ENCODE measurements around the gene SLC9A8. TPM values are rescaled to one million over a fixed set of nuclear protein-coding genes. Genes with fewer than 3 reads are reported as not detected.

The SLC9A8 gene
- total and polyA plus RNA-seq, 4 donors: 7.8 to 21.1 (median 14.4) TPM

GRCh38 chr20:49797344-49797615 is 15.3 kb upstream of the SLC9A8 start:
- Histone ChIP-seq H3K4me1 (ENCODE audit: control insufficient read depth in 5 of 5, insufficient read depth in 5 of 5, low read length in 5 of 5) (peaks cover 0 to 2% (median 0%) of the 10 kb centered on the region in 5 donors), H3K27me3 (ENCODE audit: control insufficient read depth in 3 of 3, insufficient read depth in 3 of 3, low read length in 2 of 3) (no peaks in the 10 kb centered on the region), H3K27ac (ENCODE audit: low read depth in 1 of 2, low read length in 1 of 2) (no peak overlapping the region), H3K4me3 (no peak overlapping the region), H3K9me3 (ENCODE audit: control insufficient read depth in 4 of 4, insufficient read depth in 3 of 4, low read length in 3 of 4) (no peaks in the 10 kb centered on the region), H3K9ac (ENCODE audit: insufficient read depth in 1 of 2, low read length in 2 of 2) (no peak overlapping the region), H3K36me3 (ENCODE audit: control insufficient read depth in 4 of 4, insufficient read depth in 4 of 4, low read length in 4 of 4) (no peaks in the 10 kb centered on the region)
- TF ChIP-seq CTCF (IDR thresholded peaks at IDR 0.05; ENCODE audit: control extremely low read depth, extremely low read depth): no peak
- no peak for DNase-seq
- ATAC-seq (ENCODE audit: insufficient read depth, low FRiP score): no peak
- WGBS, 2 donors: 83 to 84% methylated on average over 6 of the region's 6 CpGs

GRCh38 chr20:49798718-49799117 is 13.9 kb upstream of the SLC9A8 start:
- 84 to 88% methylated on average over 4 of the region's 4 CpGs for WGBS, 2 donors
- no peak for TF ChIP-seq CTCF (IDR thresholded peaks at IDR 0.05; ENCODE audit: control extremely low read depth, extremely low read depth)
- no peak overlapping the region for H3K9ac ChIP-seq (ENCODE audit: insufficient read depth in 1 of 2, low read length in 2 of 2)
- H3K9me3 ChIP-seq (ENCODE audit: control insufficient read depth in 4 of 4, insufficient read depth in 3 of 4, low read length in 3 of 4): no peaks in the 10 kb centered on the region
- no peaks in the 10 kb centered on the region for H3K36me3 ChIP-seq (ENCODE audit: control insufficient read depth in 4 of 4, insufficient read depth in 4 of 4, low read length in 4 of 4)
- peaks cover 0 to 2% (median 0%) of the 10 kb centered on the region in 5 donors for H3K4me1 ChIP-seq (ENCODE audit: control insufficient read depth in 5 of 5, insufficient read depth in 5 of 5, low read length in 5 of 5)
- H3K27ac ChIP-seq (ENCODE audit: low read depth in 1 of 2, low read length in 1 of 2): no peak overlapping the region
- H3K27me3 ChIP-seq (ENCODE audit: control insufficient read depth in 3 of 3, insufficient read depth in 3 of 3, low read length in 2 of 3): no peaks in the 10 kb centered on the region
- DNase-seq: no peak
- H3K4me3 ChIP-seq: no peak overlapping the region
- ATAC-seq (ENCODE audit: insufficient read depth, low FRiP score): no peak

DNA sequence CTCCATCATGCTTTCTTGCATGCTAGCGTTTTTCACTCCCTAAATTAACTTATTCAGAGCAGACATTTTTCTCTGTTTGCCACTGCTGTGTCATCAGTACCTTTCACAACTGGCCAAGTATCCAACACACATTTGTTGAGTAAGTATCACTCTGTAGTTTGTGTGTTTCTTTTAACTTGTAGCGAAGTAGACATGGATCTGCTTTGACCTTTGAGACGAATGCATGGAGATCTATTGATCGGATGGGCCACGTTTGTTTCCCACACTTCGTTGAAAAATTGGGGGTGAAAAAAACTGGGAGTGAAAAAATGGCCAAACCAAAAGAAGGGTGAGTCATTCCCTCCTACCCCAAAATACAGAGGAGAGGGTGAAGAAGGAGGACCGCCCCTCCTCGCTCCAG is 12.9 kb upstream of the SLC9A8 start:
- WGBS, 2 donors: 85 to 89% methylated on average over 8 of the region's 8 CpGs

More for the DNA sequence above, 12.9 kb upstream of the SLC9A8 start:
- Histone ChIP-seq H3K9ac (ENCODE audit: insufficient read depth in 1 of 2, low read length in 2 of 2) (no peak overlapping the region), H3K9me3 (ENCODE audit: control insufficient read depth in 4 of 4, insufficient read depth in 3 of 4, low read length in 3 of 4) (no peaks in the 10 kb centered on the region), H3K36me3 (ENCODE audit: control insufficient read depth in 4 of 4, insufficient read depth in 4 of 4, low read length in 4 of 4) (no peaks in the 10 kb centered on the region), H3K27ac (ENCODE audit: low read depth in 1 of 2, low read length in 1 of 2) (no peak overlapping the region), H3K4me3 (no peak overlapping the region), H3K27me3 (ENCODE audit: control insufficient read depth in 3 of 3, insufficient read depth in 3 of 3, low read length in 2 of 3) (no peaks in the 10 kb centered on the region), H3K4me1 (ENCODE audit: control insufficient read depth in 5 of 5, insufficient read depth in 5 of 5, low read length in 5 of 5) (no peaks in the 10 kb centered on the region)
- ATAC-seq (ENCODE audit: insufficient read depth, low FRiP score) (no peak), DNase-seq (no peak)
- TF ChIP-seq CTCF (IDR thresholded peaks at IDR 0.05; ENCODE audit: control extremely low read depth, extremely low read depth): no peak
